GM19193 (cell line): ENCODE measurements around the gene MFSD11.

ENCODE experiments used
- POLR2A ChIP-seq: IDR thresholded peaks from 4 replicates; pipeline ENCODE4 v1.6.1; 2011; ENCODE audit not compliant: insufficient read depth, insufficient read length; ENCODE audit errors: extremely low read depth

The MFSD11 gene

GRCh38 chr17:76753061-76753961, 15.4 kb downstream of the MFSD11 start:
- no peak for TF ChIP-seq POLR2A

- TF ChIP-seq POLR2A, result no peak
These were observed 17.4 kb downstream of the MFSD11 start for GRCh38 chr17:76755285-76755684.

DNA sequence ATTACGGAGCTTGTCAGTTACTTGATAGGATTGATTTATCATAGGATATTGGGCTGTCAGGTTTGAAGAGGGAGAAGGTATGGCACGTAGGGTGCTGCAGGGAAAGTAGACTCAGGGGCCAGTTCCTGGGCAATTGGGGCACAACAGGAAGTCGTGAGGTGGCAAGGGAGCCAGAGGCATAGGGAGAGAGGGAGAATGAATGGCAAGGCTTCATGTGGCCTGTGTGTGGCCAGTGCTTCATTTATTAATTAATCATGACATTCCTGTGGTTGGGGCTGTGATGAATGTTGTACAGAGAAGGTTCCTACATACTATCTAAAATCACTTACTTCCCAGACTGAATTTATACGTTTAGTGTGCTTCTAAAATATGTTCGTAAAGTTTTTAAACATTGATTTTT, 19.3 kb downstream of the MFSD11 start:
- no peak for TF ChIP-seq POLR2A

DNA sequence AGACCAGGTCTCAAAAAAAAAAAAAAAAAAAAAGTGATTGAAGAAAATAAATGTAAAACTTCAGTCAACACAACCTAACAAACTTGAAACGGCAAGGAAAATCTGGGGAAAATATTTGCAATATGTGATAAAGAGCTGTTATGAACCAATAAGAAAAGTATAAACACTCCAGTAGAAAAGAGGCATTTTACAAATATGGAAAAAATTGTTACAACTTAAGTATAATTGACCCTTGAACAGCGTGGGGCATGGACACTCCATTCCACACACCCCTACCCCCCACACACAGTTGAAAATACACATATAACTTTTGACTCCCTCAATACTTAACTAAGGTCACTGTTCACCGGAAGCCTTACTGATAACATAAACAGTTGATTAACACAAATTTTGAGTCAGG, 20.7 kb downstream of the MFSD11 start:
- no peak for TF ChIP-seq POLR2A

- no peak for TF ChIP-seq POLR2A
These were observed 35.1 kb downstream of the MFSD11 start for GRCh38 chr17:76772842-76773525.

DNA sequence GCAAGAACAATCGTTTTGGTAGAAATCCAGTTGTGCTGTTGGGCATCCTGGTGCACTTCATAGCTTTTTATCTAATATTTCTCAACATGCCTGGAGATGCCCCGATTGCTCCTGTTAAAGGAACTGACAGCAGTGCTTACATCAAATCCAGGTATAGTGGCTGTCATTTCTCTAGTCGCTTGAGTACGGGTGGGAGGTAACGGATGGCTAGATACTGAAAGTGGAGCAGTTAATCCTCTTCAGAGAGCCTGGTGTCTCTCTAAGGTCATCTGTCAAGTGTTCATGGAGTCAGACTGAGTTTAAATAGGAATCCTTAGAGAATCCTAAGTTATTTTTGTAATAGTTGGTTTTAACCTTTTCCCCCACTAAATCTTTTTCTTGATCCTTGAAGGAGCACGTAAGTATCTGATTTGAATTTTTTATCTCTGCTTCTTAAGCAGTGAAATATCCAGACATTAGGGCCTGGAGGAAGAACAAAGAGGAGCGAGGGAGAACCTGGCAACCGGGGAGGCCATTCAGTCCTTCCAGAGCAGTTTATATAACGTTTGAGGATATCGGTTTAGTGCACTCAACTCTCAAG, 37.2 kb downstream of the MFSD11 start:
- TF ChIP-seq POLR2A, result no peak

GRCh38 chr17:76781056-76781982, 43.4 kb downstream of the MFSD11 start:
- no peak for TF ChIP-seq POLR2A

GRCh38 chr17:76783146-76783545, 45.2 kb downstream of the MFSD11 start:
- TF ChIP-seq POLR2A, result no peak

DNA sequence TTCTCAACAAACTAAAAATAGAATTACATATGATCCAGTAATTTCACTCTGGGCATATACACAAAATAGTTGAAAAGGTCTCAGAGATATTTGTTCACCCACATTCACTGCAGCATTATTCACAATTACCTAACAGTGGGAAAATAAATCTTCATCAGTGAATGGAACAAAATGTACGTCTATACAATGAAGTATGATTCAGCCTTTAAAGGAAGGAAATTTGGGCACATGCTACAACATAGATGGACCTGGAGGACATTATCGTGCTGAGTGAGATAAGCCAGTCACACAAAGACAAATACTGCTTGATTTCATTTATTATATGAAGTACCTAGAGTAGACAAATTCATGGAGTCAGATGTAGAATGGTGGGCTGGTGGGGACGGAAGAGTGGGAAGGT, 47.0 kb downstream of the MFSD11 start:
- TF ChIP-seq POLR2A, result no peak

GRCh38 chr17:76789235-76789788, 51.4 kb downstream of the MFSD11 start:
- TF ChIP-seq POLR2A, result no peak

GRCh38 chr17:76791053-76791980, 53.4 kb downstream of the MFSD11 start:
- no peak for TF ChIP-seq POLR2A

DNA sequence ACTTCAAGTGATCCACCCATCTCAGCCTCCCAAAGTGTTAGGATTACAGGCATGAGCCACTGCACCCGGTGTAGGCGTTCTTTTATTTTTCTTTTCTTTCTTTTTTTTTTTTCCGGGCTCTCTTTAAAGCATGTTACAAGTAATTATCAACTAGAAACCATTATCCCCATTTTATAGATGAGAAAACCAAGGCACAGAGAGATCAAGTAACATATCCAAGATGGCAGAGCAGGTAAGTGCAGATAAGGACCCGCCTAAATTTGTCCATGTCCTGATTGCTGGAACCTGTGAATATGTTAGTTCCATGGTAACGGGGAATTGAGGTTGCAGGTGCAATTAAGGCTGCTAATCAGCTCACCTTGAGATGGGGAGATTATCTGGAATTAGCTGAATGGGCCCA, 54.4 kb downstream of the MFSD11 start:
- TF ChIP-seq POLR2A, result no peak

DNA sequence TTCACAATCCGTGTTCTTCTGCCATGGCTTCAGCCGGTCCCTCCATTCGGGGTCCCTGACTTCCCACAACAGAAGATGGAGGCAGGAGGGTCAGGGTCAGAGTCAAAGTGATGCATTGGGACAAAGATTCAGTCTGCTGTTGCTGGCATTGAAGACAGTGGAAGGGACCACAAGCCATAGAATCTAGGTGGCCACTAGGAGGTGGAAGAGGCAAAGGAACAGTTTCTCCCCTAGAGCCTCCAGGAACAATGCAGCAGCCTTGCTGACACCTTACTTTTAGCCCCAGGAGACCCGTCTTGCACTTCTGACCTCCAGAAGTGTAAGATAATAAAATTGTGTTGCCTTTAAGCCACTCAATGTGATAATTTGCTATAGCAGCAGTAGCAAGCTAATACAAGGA, 55.9 kb downstream of the MFSD11 start:
- no peak for TF ChIP-seq POLR2A
